Loucy (cell line): ENCODE measurements around the gene SLC5A2.
"Not testable (repeated sequence)": the region's sequence is repeated elsewhere in the genome, so short reads cannot be mapped to it uniquely, and the experiment has no call there.

ENCODE experiments used
- CTCF ChIP-seq: fragments of 200-600 bp; sonication (generic); conservative IDR thresholded peaks from 2 replicates; pipeline ENCODE4 v1.5.1; 2014; ENCODE audit warnings: mild to moderate bottlenecking, antibody characterized with exemption, low read length
- EZH2phosphoT487 ChIP-seq: fragments of 200-600 bp; IDR thresholded peaks from 2 replicates; pipeline ENCODE4 v1.6.1; 2018; ENCODE audit warnings: antibody characterized with exemption, mild to moderate bottlenecking, moderate library complexity, borderline replicate concordance

- not testable (repeated sequence) for TF ChIP-seq CTCF, EZH2phosphoT487
Measured at GRCh38 chr16:31523768-31524167, 40.8 kb downstream of the SLC5A2 start.
